Colonic mucosa (tissue), 4 donors: Measurements from ENCODE around the gene PPARA. TPM values are rescaled to one million over a fixed set of nuclear protein-coding genes. Genes with fewer than 3 reads are reported as not detected.

Experiments
- DNase-seq: peaks from one replicate; pipeline ENCODE4 v3.0.0-alpha.2; 2020
- H3K27ac ChIP-seq: fragments of 200-600 bp; one replicate; pipeline ENCODE4 v1.8.0; 2021
- H3K27me3 ChIP-seq: fragments of 200-600 bp; one replicate; pipeline ENCODE4 v1.8.0; 2021
- H3K36me3 ChIP-seq: fragments of 200-600 bp; one replicate; pipeline ENCODE4 v1.8.0; 2021
- H3K4me1 ChIP-seq: fragments of 200-600 bp; one replicate; pipeline ENCODE4 v1.8.0; 2021; ENCODE audit warnings: mild to moderate bottlenecking
- H3K4me3 ChIP-seq: fragments of 200-600 bp; one replicate; pipeline ENCODE4 v1.8.0; 2021
- H3K9ac ChIP-seq, 2 donors: one replicate each; pipeline ENCODE4 v1.7.0; 2013; ENCODE audit warnings: control low read depth in 2 of 2, low read depth in 2 of 2, low read length in 2 of 2
- H3K9me3 ChIP-seq: fragments of 200-600 bp; one replicate; pipeline ENCODE4 v1.8.0; 2021
- CTCF ChIP-seq: fragments of 200-600 bp; IDR thresholded peaks from one replicate; pipeline ENCODE4 v1.8.0; 2022; ENCODE audit warnings: antibody characterized with exemption, mild to moderate bottlenecking
- intact Hi-C: fragments of 100-400 bp; cut with DNase I; formaldehyde crosslinking; loops from one replicate; pipeline ENCODE4 v1.14.1; 2022
- total RNA-seq, 2 donors: library from RNA; stranded (reverse); fragmentation: NEBNext Ultra II Directional in 1 of 2; extraction: Animal tissue kit (Norgen Biotek cat#: 25700) in 1 of 2; gene quantifications; one replicate each; pipeline ENCODE4 v1.2.1, GENCODE V29; 2021
- donor health status: healthy.
- donor health status: DM: no; HTN: no; CAD: no.
- donor health status: DM: no; HTN: no; CAD: no.

Gene PPARA
- total RNA-seq, 2 donors from 2014 or later = 59.8 to 74.8 TPM

- Histone ChIP-seq H3K27ac (no peak overlapping the region), H3K4me1 (no peaks in the 10 kb centered on the region), H3K9ac (no peak overlapping the region), H3K36me3 (no peaks in the 10 kb centered on the region), H3K9me3 (no peaks in the 10 kb centered on the region), H3K27me3 (no peaks in the 10 kb centered on the region), H3K4me3 (no peak overlapping the region)
- DNase-seq = no peak
- TF ChIP-seq CTCF = no peak
- intact Hi-C loops = loop anchor here (10.0 kb wide), 1 partner anchor 115 kb away; the partner anchor contains the start of gene CDPF1
Measured at GRCh38 chr22:46139895-46140350, 10.4 kb upstream of the PPARA start.

- TF ChIP-seq CTCF = no peak
- Histone ChIP-seq H3K9ac (no peak overlapping the region), H3K4me3 (no peak overlapping the region), H3K4me1 (no peaks in the 10 kb centered on the region), H3K27me3 (no peaks in the 10 kb centered on the region), H3K36me3 (no peaks in the 10 kb centered on the region), H3K27ac (no peak overlapping the region), H3K9me3 (no peaks in the 10 kb centered on the region)
- DNase-seq = no peak
- intact Hi-C loops = loop anchor here (10.0 kb wide), 1 partner anchor 114 kb away; the partner anchor contains the start of gene CDPF1
Measured at GRCh38 chr22:46140989-46141928, 9.1 kb upstream of the PPARA start.

GRCh38 chr22:46142548-46143490, 7.5 kb upstream of the PPARA start:
- intact Hi-C loops = loop anchor here (10.0 kb wide), 1 partner anchor 112 kb away; the partner anchor contains the start of gene CDPF1
- no peak for DNase-seq
- H3K4me1 ChIP-seq = no peaks in the 10 kb centered on the region

GRCh38 chr22:46143491-46144147, 6.7 kb upstream of the PPARA start:
- Histone ChIP-seq H3K9ac (peak overlapping the region in 1 of 2 donors; percentile 19), H3K27ac (no peak overlapping the region), H3K4me1 (peaks cover under 1% of the 10 kb centered on the region), H3K36me3 (no peaks in the 10 kb centered on the region), H3K27me3 (no peaks in the 10 kb centered on the region), H3K9me3 (no peaks in the 10 kb centered on the region), H3K4me3 (no peak overlapping the region)
- no peak for TF ChIP-seq CTCF
- DNase-seq = no peak
- intact Hi-C loops = loop anchor here (10.0 kb wide), 1 partner anchor 111 kb away; the partner anchor contains the start of gene CDPF1

More at GRCh38 chr22:46142548-46143490, 7.5 kb upstream of the PPARA start:
- H3K4me3 ChIP-seq = no peak overlapping the region
- H3K27ac ChIP-seq = no peak overlapping the region
- no peaks in the 10 kb centered on the region for H3K9me3 ChIP-seq
- H3K27me3 ChIP-seq = no peaks in the 10 kb centered on the region
- no peaks in the 10 kb centered on the region for H3K36me3 ChIP-seq
- TF ChIP-seq CTCF = no peak
- H3K9ac ChIP-seq = peak overlapping the region in 1 of 2 donors; percentile 19
